Measurements from ENCODE around the gene TAF11L14.

- TF ChIP-seq CTCF (IDR thresholded peaks at IDR 0.05) (no peak), POLR2AphosphoS5 (IDR thresholded peaks at IDR 0.05; ENCODE audit: low read depth, low read length) (no peak), REST (IDR thresholded peaks at IDR 0.05; ENCODE audit: insufficient read depth in 1 of 2, low read depth in 2 of 2, low read length in 1 of 2) (no peak)
Measured at GRCh38 chr5:17614872-17615605, 19.2 kb upstream of the TAF11L14 start.

Data from Panc1 (cell line).